Subcutaneous abdominal adipose tissue (tissue), 5 donors: ENCODE results near the gene HTR6.

Source experiments
- H3K27ac ChIP-seq: one replicate; pipeline ENCODE4 v1.7.0; 2013; ENCODE audit warnings: low read depth, mild to moderate bottlenecking, inconsistent platforms, low read length, moderate library complexity
- H3K27me3 ChIP-seq, 5 donors: one replicate each; pipeline ENCODE4 v1.7.0; 2013; ENCODE audit warnings: low read length in 5 of 5, inconsistent platforms in 1 of 5; ENCODE audit not compliant: control insufficient read depth in 5 of 5, insufficient read depth in 4 of 5
- H3K36me3 ChIP-seq, 5 donors: one replicate each; pipeline ENCODE4 v1.7.0; 2013; ENCODE audit warnings: low read length in 5 of 5; ENCODE audit not compliant: control insufficient read depth in 5 of 5, insufficient read depth in 5 of 5
- H3K4me1 ChIP-seq, 5 donors: one replicate each; pipeline ENCODE4 v1.7.0; 2013; ENCODE audit warnings: low read length in 5 of 5, mild to moderate bottlenecking in 3 of 5, moderate library complexity in 1 of 5; ENCODE audit not compliant: control insufficient read depth in 5 of 5, insufficient read depth in 5 of 5
- H3K4me3 ChIP-seq, 5 donors: one replicate each; pipeline ENCODE4 v1.7.0; 2013; ENCODE audit warnings: low read length in 5 of 5, low read depth in 1 of 5
- H3K9ac ChIP-seq, 5 donors: one replicate each; pipeline ENCODE4 v1.7.0; 2013; ENCODE audit warnings: low read length in 5 of 5, mild to moderate bottlenecking in 4 of 5, moderate library complexity in 3 of 5
- H3K9me3 ChIP-seq, 5 donors: one replicate each; pipeline ENCODE4 v1.7.0; 2013; ENCODE audit warnings: low read length in 5 of 5; ENCODE audit not compliant: control insufficient read depth in 5 of 5
- donor health status: healthy.
- donor health status: healthy.
- donor health status: healthy.
- donor health status: healthy.
- donor health status: healthy.

HTR6 gene

GRCh38 chr1:19680644-19681043 is 16.0 kb downstream of the HTR6 start:
- H3K36me3 ChIP-seq, result peaks cover 0 to 22% (median 17%) of the 10 kb centered on the region in 5 donors

DNA sequence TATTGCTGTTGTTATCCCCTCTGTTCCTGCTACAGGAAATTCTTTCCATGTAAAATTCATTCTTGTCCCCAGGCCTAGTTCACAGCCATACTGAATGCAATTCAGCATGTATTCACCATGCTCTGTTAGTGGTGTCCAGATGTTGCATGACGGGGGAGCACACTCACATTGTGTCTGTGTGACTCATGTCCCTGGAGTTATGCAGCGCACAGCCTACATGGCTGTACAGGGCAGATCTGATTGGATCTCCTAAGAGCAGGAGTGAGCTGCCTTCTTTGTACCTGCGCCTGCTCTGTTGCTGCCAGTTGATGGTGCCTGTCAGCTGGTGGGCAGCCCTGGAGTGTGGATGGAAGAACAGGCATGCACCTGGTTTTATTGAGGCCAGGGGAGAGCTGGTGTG is 17.6 kb downstream of the HTR6 start:
- no peak overlapping the region for H3K9ac ChIP-seq
- no peak overlapping the region for H3K27ac ChIP-seq
- peaks cover 0 to 27% (median 19%) of the 10 kb centered on the region in 5 donors for H3K36me3 ChIP-seq
- peaks cover 0 to under 1% (median 0%) of the 10 kb centered on the region in 5 donors for H3K9me3 ChIP-seq
- H3K27me3 ChIP-seq, result no peaks in the 10 kb centered on the region
- no peak overlapping the region for H3K4me3 ChIP-seq
- H3K4me1 ChIP-seq, result no peaks in the 10 kb centered on the region

More at GRCh38 chr1:19680644-19681043, 16.0 kb downstream of the HTR6 start:
- peaks cover 0 to 2% (median 0%) of the 10 kb centered on the region in 5 donors for H3K27me3 ChIP-seq
- H3K4me3 ChIP-seq, result no peak overlapping the region
- no peak overlapping the region for H3K27ac ChIP-seq
- H3K4me1 ChIP-seq, result peaks cover 0 to 2% (median 0%) of the 10 kb centered on the region in 5 donors
- no peak overlapping the region for H3K9ac ChIP-seq
- H3K9me3 ChIP-seq, result no peaks in the 10 kb centered on the region

- H3K4me3 ChIP-seq, result no peak overlapping the region
- H3K4me1 ChIP-seq, result no peaks in the 10 kb centered on the region
- peaks cover 0 to 7% (median 0%) of the 10 kb centered on the region in 5 donors for H3K9me3 ChIP-seq
- no peak overlapping the region for H3K27ac ChIP-seq
- no peaks in the 10 kb centered on the region for H3K27me3 ChIP-seq
- H3K9ac ChIP-seq, result no peak overlapping the region
- H3K36me3 ChIP-seq, result peaks cover 0 to 34% (median 26%) of the 10 kb centered on the region in 5 donors
These were observed 18.2 kb downstream of the HTR6 start for GRCh38 chr1:19682901-19683300.

GRCh38 chr1:19683351-19683750 is 18.7 kb downstream of the HTR6 start:
- H3K9me3 ChIP-seq, result peaks cover 0 to 7% (median 0%) of the 10 kb centered on the region in 5 donors
- H3K4me1 ChIP-seq, result no peaks in the 10 kb centered on the region
- H3K4me3 ChIP-seq, result no peak overlapping the region
- H3K27ac ChIP-seq, result no peak overlapping the region
- H3K9ac ChIP-seq, result no peak overlapping the region
- no peaks in the 10 kb centered on the region for H3K27me3 ChIP-seq
- peaks cover 0 to 38% (median 30%) of the 10 kb centered on the region in 5 donors for H3K36me3 ChIP-seq

- Histone ChIP-seq H3K36me3 (peaks cover 0 to 50% (median 36%) of the 10 kb centered on the region in 5 donors), H3K9me3 (peaks cover 0 to 7% (median 0%) of the 10 kb centered on the region in 5 donors)
These were observed 20.0 kb downstream of the HTR6 start for GRCh38 chr1:19684677-19685076.

DNA sequence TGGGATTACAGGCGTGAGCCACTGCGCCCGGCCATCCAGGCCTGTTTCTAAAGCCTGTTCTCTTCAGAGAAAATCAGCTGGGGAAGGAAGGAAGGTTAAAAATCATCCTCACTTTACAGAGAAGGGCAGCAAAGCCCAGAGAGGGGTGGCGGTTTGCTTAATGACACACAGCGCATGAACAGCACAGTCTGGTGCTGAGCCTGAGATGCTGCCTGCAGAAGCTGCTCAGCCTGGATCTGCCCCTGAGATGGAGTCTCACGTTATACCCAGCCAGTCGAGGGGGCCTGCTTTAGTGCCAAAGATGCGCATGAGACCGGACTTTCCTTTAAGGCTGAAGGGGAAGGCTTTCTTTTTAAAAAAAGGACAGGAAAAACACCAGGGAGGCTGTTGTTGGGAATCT is 21.3 kb downstream of the HTR6 start:
- no peak overlapping the region for H3K9ac ChIP-seq
- no peak overlapping the region for H3K27ac ChIP-seq
- H3K9me3 ChIP-seq, result peaks cover 0 to 11% (median 0%) of the 10 kb centered on the region in 5 donors
- no peaks in the 10 kb centered on the region for H3K4me1 ChIP-seq
- H3K4me3 ChIP-seq, result no peak overlapping the region
- no peaks in the 10 kb centered on the region for H3K27me3 ChIP-seq
- H3K36me3 ChIP-seq, result peaks cover 0 to 59% (median 40%) of the 10 kb centered on the region in 5 donors

More at GRCh38 chr1:19684677-19685076, 20.0 kb downstream of the HTR6 start:
- no peaks in the 10 kb centered on the region for H3K4me1 ChIP-seq
- no peak overlapping the region for H3K9ac ChIP-seq
- H3K27ac ChIP-seq, result no peak overlapping the region
- H3K4me3 ChIP-seq, result no peak overlapping the region
- H3K27me3 ChIP-seq, result no peaks in the 10 kb centered on the region

DNA sequence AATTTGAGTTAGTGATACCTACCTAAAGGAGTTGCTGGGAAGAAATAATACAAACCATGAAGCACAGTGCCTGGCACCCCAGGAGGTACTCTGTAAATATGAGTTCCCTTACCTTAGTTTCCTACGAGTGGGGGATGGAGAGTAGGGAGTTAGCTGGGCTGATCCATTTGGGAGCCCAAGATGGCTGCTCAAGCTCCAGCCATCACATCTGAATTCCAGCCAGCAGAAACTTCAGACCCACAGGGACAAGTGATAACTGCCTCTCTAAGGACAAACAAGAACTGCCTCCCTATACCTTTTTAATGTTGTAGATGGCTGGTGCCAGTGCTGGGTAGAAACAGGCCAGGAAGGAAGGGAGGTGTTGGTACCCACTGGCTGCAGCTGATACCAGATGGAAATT is 22.7 kb downstream of the HTR6 start:
- H3K27ac ChIP-seq, result no peak overlapping the region
- H3K36me3 ChIP-seq, result peaks cover 0 to 64% (median 43%) of the 10 kb centered on the region in 5 donors

GRCh38 chr1:19688041-19688842 is 23.6 kb downstream of the HTR6 start:
- Histone ChIP-seq H3K9me3 (peaks cover 0 to 11% (median 0%) of the 10 kb centered on the region in 5 donors), H3K4me3 (no peak overlapping the region), H3K9ac (peak overlapping the region in 1 of 5 donors; percentile 8), H3K36me3 (peaks cover 0 to 60% (median 36%) of the 10 kb centered on the region in 5 donors), H3K4me1 (no peaks in the 10 kb centered on the region), H3K27me3 (no peaks in the 10 kb centered on the region), H3K27ac (no peak overlapping the region)

More for the DNA sequence above, 22.7 kb downstream of the HTR6 start:
- H3K4me3 ChIP-seq, result no peak overlapping the region
- no peaks in the 10 kb centered on the region for H3K27me3 ChIP-seq
- H3K4me1 ChIP-seq, result no peaks in the 10 kb centered on the region
- peaks cover 0 to 11% (median 0%) of the 10 kb centered on the region in 5 donors for H3K9me3 ChIP-seq
- H3K9ac ChIP-seq, result no peak overlapping the region

GRCh38 chr1:19689085-19689757 is 24.5 kb downstream of the HTR6 start:
- Histone ChIP-seq H3K4me1 (no peaks in the 10 kb centered on the region), H3K9me3 (peaks cover 0 to 11% (median 0%) of the 10 kb centered on the region in 5 donors), H3K4me3 (no peak overlapping the region), H3K36me3 (peaks cover 0 to 69% (median 44%) of the 10 kb centered on the region in 5 donors), H3K9ac (no peak overlapping the region), H3K27ac (no peak overlapping the region), H3K27me3 (no peaks in the 10 kb centered on the region)

DNA sequence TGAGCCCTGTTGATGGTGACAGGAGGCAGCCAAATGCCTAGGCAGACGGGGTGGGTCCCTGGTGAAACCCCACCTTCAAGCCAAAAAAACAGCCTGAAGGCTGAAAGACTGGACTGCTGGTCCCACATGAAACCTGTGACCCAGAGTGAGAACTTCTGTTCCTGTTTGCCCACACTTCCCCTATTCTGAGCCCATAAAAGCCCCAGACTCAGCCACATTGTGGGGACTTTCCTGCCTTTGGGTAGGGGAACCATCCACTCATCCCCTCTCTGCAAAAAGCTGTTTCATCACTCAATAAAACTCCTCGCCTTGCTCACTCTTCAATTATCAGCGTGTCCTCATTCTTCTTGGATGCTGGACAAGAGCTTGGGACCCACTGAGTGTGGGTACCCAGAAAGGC is 25.2 kb downstream of the HTR6 start:
- no peak overlapping the region for H3K27ac ChIP-seq
- no peak overlapping the region for H3K4me3 ChIP-seq
- H3K9ac ChIP-seq, result no peak overlapping the region
- H3K27me3 ChIP-seq, result no peaks in the 10 kb centered on the region
- H3K36me3 ChIP-seq, result peaks cover 0 to 71% (median 48%) of the 10 kb centered on the region in 5 donors
- no peaks in the 10 kb centered on the region for H3K4me1 ChIP-seq
- peaks cover 0 to 11% (median 0%) of the 10 kb centered on the region in 5 donors for H3K9me3 ChIP-seq
